Thoracic aorta (tissue), 2 donors: ENCODE measurements around the gene SNRNP27. TPM values are rescaled to one million over a fixed set of nuclear protein-coding genes. Genes with fewer than 3 reads are reported as not detected.
"Not testable (repeated sequence)": the region's sequence is repeated elsewhere in the genome, so short reads cannot be mapped to it uniquely, and the experiment has no call there.

Source experiments
- ATAC-seq: fragments of 150-250 bp; one replicate; pipeline ENCODE4 v1.8.0; 2017; ENCODE audit warnings: low read depth; ENCODE audit not compliant: insufficient number of reproducible peaks, low FRiP score
- DNase-seq: peaks from one replicate; pipeline ENCODE4 v3.0.0-alpha.2; 2020; ENCODE audit warnings: low spot score
- H3K27ac ChIP-seq, 2 donors: fragments of 200-600 bp; sonication (generic); 1 replicate in 1 of 2; 2 replicates in 1 of 2; pipeline ENCODE4 v1.5.1; 2016; ENCODE audit warnings: mild to moderate bottlenecking in 2 of 2, moderate library complexity in 2 of 2
- H3K27me3 ChIP-seq: fragments of 200-600 bp; sonication (generic); replicated peaks from 2 replicates; pipeline ENCODE4 v1.6.0; 2016; ENCODE audit warnings: mild to moderate bottlenecking; ENCODE audit not compliant: insufficient read depth
- H3K36me3 ChIP-seq: fragments of 200-600 bp; sonication (generic); one replicate; pipeline ENCODE4 v1.5.1; 2016
- H3K4me1 ChIP-seq, 2 donors: fragments of 200-600 bp; sonication (generic); 1 replicate in 1 of 2; 2 replicates in 1 of 2; pipeline versions ENCODE4 v1.5.1 to v1.6.0; 2016; ENCODE audit warnings: low read depth in 2 of 2, mild to moderate bottlenecking in 1 of 2; ENCODE audit not compliant: control insufficient read depth in 1 of 2
- H3K4me3 ChIP-seq: fragments of 200-600 bp; sonication (generic); 2 replicates; pipeline ENCODE4 v1.5.1; 2016; ENCODE audit warnings: mild to moderate bottlenecking
- H3K9me3 ChIP-seq: fragments of 200-600 bp; sonication (generic); 2 replicates; pipeline ENCODE4 v1.5.1; 2016
- total RNA-seq, 2 donors: library from RNA; depleted of rRNA; stranded (reverse); fragments of >200 nt; gene quantifications; one replicate each; pipeline versions ENCODE4 v1.1.0 to v1.2.3, GENCODE V29; 2016
- TF ChIP-seq, protein P1 (sequence below): fragments of 200-600 bp; sonication (generic); IDR thresholded peaks from one replicate; pipeline ENCODE4 v1.5.1; 2019; ENCODE audit warnings: antibody characterized with exemption

Gene SNRNP27
- total RNA-seq, 2 donors from 2014 or later = 57.4 to 98.7 TPM

- Histone ChIP-seq H3K27ac (no peak overlapping the region), H3K4me3 (no peak overlapping the region), H3K27me3 (no peaks in the 10 kb centered on the region), H3K4me1 (no peaks in the 10 kb centered on the region), H3K36me3 (no peaks in the 10 kb centered on the region), H3K9me3 (no peaks in the 10 kb centered on the region)
- DNase-seq (no peak), ATAC-seq (no peak)
- TF ChIP-seq, protein P1, sequence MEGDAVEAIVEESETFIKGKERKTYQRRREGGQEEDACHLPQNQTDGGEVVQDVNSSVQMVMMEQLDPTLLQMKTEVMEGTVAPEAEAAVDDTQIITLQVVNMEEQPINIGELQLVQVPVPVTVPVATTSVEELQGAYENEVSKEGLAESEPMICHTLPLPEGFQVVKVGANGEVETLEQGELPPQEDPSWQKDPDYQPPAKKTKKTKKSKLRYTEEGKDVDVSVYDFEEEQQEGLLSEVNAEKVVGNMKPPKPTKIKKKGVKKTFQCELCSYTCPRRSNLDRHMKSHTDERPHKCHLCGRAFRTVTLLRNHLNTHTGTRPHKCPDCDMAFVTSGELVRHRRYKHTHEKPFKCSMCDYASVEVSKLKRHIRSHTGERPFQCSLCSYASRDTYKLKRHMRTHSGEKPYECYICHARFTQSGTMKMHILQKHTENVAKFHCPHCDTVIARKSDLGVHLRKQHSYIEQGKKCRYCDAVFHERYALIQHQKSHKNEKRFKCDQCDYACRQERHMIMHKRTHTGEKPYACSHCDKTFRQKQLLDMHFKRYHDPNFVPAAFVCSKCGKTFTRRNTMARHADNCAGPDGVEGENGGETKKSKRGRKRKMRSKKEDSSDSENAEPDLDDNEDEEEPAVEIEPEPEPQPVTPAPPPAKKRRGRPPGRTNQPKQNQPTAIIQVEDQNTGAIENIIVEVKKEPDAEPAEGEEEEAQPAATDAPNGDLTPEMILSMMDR = no peak
These were observed 56.5 kb downstream of the SNRNP27 start for GRCh38 chr2:69950241-69950640.

- H3K27ac ChIP-seq, H3K27me3 ChIP-seq, H3K9me3 ChIP-seq, DNase-seq, H3K4me3 ChIP-seq, H3K4me1 ChIP-seq, H3K36me3 ChIP-seq, ATAC-seq: not testable (repeated sequence)
These were observed 56.9 kb downstream of the SNRNP27 start for GRCh38 chr2:69950671-69951070.

GRCh38 chr2:69952336-69953115 lies 58.8 kb downstream of the SNRNP27 start:
- Histone ChIP-seq H3K36me3 (no peaks in the 10 kb centered on the region), H3K27me3 (no peaks in the 10 kb centered on the region), H3K4me3 (no peak overlapping the region), H3K27ac (no peak overlapping the region), H3K9me3 (no peaks in the 10 kb centered on the region), H3K4me1 (no peaks in the 10 kb centered on the region)
- ATAC-seq (no peak), DNase-seq (no peak)
- TF ChIP-seq, protein P1 = no peak

- ATAC-seq (no peak), DNase-seq (no peak)
- Histone ChIP-seq H3K9me3 (no peaks in the 10 kb centered on the region), H3K4me1 (no peaks in the 10 kb centered on the region), H3K36me3 (no peaks in the 10 kb centered on the region), H3K4me3 (no peak overlapping the region), H3K27me3 (no peaks in the 10 kb centered on the region), H3K27ac (no peak overlapping the region)
- TF ChIP-seq, protein P1 = no peak
These were observed 60.3 kb downstream of the SNRNP27 start for GRCh38 chr2:69954084-69954483.

Other genes with a start within 250 kb of the SNRNP27 start
- gene ANXA4, start 151.8 kb upstream of the SNRNP27 start, total RNA-seq = 10 to 100 TPM; 62.8 to 67.8 TPM
- gene GMCL1, start 64.3 kb upstream of the SNRNP27 start, total RNA-seq = 10 to 100 TPM; 13.5 to 24.1 TPM
- gene MXD1, start 21.2 kb downstream of the SNRNP27 start, total RNA-seq = 10 to 100 TPM; 13.8 to 28.4 TPM
- 1 to 10 TPM; 1.8 to 3.2 TPM for gene ASPRV1, start 67.7 kb downstream of the SNRNP27 start, total RNA-seq
- 100 to 1,000 TPM; 153 to 235 TPM for gene PCBP1, start 193.5 kb downstream of the SNRNP27 start, total RNA-seq